ENCODE data around the gene LRFN2. TPM values are rescaled to one million over a fixed set of nuclear protein-coding genes. Genes with fewer than 3 reads are reported as not detected.

The LRFN2 gene
- polyA plus RNA-seq, 3 donors: not detected

DNA sequence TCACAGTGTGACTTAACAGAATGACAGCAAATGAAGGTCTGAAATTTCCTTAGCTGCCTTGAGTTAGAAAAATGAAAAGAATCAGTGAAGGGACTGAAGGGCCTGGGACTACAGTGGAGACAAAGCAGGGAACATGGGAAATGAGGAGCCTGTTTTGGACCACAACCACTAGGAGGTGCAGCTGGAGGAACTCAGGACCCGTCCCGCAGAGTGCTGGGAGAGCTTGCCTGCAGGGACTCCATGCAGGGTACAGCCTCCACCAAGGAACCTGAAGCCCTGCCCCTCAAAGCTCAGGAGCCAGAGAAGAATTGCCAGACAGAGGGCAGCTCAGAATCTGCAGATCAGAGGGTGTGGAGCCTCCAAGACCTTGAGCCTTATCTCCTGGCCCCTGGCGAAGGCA is 50.7 kb downstream of the LRFN2 start:
- Histone ChIP-seq H3K9me3 (replicated peaks in 1 of 2; ENCODE audit: control insufficient read depth in 1 of 2, insufficient read depth in 1 of 2, low read length in 2 of 2) (no peaks in the 10 kb centered on the region), H3K9ac (ENCODE audit: insufficient read depth, low read length, poor library complexity, severe bottlenecking) (no peak overlapping the region), H3K79me2 (ENCODE audit: insufficient read depth, low read length) (no peaks in the 10 kb centered on the region), H3K27ac (ENCODE audit: low read depth in 1 of 2, low read length in 2 of 2) (no peak overlapping the region), H3K4me2 (replicated peaks; ENCODE audit: extremely low read depth, low read length, poor library complexity, severe bottlenecking) (no peak overlapping the region), H3K4me3 (replicated peaks in 1 of 3; ENCODE audit: low read depth in 2 of 3, low read length in 3 of 3) (no peak overlapping the region), H2AFZ (ENCODE audit: insufficient read depth, low read depth, low read length, poor library complexity, severe bottlenecking) (no peak overlapping the region), H4K20me1 (ENCODE audit: insufficient read depth, low read length) (no peaks in the 10 kb centered on the region), H3K27me3 (ENCODE audit: control insufficient read depth in 2 of 2, insufficient read depth in 2 of 2, low read length in 2 of 2) (no peaks in the 10 kb centered on the region), H3K4me1 (ENCODE audit: control insufficient read depth in 1 of 2, insufficient read depth in 2 of 2, low read length in 2 of 2) (no peaks in the 10 kb centered on the region), H3K36me3 (replicated peaks in 1 of 2; ENCODE audit: control insufficient read depth in 1 of 2, insufficient read depth in 2 of 2, low read length in 2 of 2) (no peaks in the 10 kb centered on the region)
- TF ChIP-seq, protein P1, sequence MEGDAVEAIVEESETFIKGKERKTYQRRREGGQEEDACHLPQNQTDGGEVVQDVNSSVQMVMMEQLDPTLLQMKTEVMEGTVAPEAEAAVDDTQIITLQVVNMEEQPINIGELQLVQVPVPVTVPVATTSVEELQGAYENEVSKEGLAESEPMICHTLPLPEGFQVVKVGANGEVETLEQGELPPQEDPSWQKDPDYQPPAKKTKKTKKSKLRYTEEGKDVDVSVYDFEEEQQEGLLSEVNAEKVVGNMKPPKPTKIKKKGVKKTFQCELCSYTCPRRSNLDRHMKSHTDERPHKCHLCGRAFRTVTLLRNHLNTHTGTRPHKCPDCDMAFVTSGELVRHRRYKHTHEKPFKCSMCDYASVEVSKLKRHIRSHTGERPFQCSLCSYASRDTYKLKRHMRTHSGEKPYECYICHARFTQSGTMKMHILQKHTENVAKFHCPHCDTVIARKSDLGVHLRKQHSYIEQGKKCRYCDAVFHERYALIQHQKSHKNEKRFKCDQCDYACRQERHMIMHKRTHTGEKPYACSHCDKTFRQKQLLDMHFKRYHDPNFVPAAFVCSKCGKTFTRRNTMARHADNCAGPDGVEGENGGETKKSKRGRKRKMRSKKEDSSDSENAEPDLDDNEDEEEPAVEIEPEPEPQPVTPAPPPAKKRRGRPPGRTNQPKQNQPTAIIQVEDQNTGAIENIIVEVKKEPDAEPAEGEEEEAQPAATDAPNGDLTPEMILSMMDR (IDR thresholded peaks at IDR 0.05): no peak
- intact Hi-C loops (cut with micrococcal nuclease): no loop called here
- no peaks in the 10 kb centered on the region for H3K9me3 Mint-ChIP-seq
- no peak overlapping the region for H3K4me3 Mint-ChIP-seq
- 81% methylated on average over 3 of the region's 3 CpGs for WGBS (ENCODE audit: insufficient coverage)
- no peak overlapping the region for H3K27ac Mint-ChIP-seq
- no peaks in the 10 kb centered on the region for H3K36me3 Mint-ChIP-seq
- DNase-seq: no peak
- H3K4me1 Mint-ChIP-seq: no peaks in the 10 kb centered on the region
- peaks cover under 1 to 12% (median 5%) of the 10 kb centered on the region in 3 donors for H3K27me3 Mint-ChIP-seq (ENCODE audit: low read depth in 3 of 3)

- Histone ChIP-seq H3K9me3 (replicated peaks in 1 of 2; ENCODE audit: control insufficient read depth in 1 of 2, insufficient read depth in 1 of 2, low read length in 2 of 2) (no peaks in the 10 kb centered on the region), H3K4me2 (replicated peaks; ENCODE audit: extremely low read depth, low read length, poor library complexity, severe bottlenecking) (no peak overlapping the region), H4K20me1 (ENCODE audit: insufficient read depth, low read length) (no peaks in the 10 kb centered on the region), H3K79me2 (ENCODE audit: insufficient read depth, low read length) (no peaks in the 10 kb centered on the region), H3K9ac (ENCODE audit: insufficient read depth, low read length, poor library complexity, severe bottlenecking) (no peak overlapping the region), H3K4me3 (replicated peaks in 1 of 3; ENCODE audit: low read depth in 2 of 3, low read length in 3 of 3) (no peak overlapping the region), H3K27ac (ENCODE audit: low read depth in 1 of 2, low read length in 2 of 2) (no peak overlapping the region), H3K36me3 (replicated peaks in 1 of 2; ENCODE audit: control insufficient read depth in 1 of 2, insufficient read depth in 2 of 2, low read length in 2 of 2) (no peaks in the 10 kb centered on the region), H2AFZ (ENCODE audit: insufficient read depth, low read depth, low read length, poor library complexity, severe bottlenecking) (no peak overlapping the region), H3K27me3 (ENCODE audit: control insufficient read depth in 2 of 2, insufficient read depth in 2 of 2, low read length in 2 of 2) (no peaks in the 10 kb centered on the region), H3K4me1 (ENCODE audit: control insufficient read depth in 1 of 2, insufficient read depth in 2 of 2, low read length in 2 of 2) (no peaks in the 10 kb centered on the region)
- intact Hi-C loops (cut with micrococcal nuclease): no loop called here
- no peaks in the 10 kb centered on the region for H3K36me3 Mint-ChIP-seq
- no peak overlapping the region for H3K27ac Mint-ChIP-seq
- no peak overlapping the region for H3K4me3 Mint-ChIP-seq
- TF ChIP-seq, protein P1 (IDR thresholded peaks at IDR 0.05): no peak
- H3K9me3 Mint-ChIP-seq: no peaks in the 10 kb centered on the region
- DNase-seq: no peak
- 89% methylated on average over 6 of the region's 7 CpGs for WGBS (ENCODE audit: insufficient coverage)
- peaks cover 3 to 12% (median 5%) of the 10 kb centered on the region in 3 donors for H3K27me3 Mint-ChIP-seq (ENCODE audit: low read depth in 3 of 3)
- no peaks in the 10 kb centered on the region for H3K4me1 Mint-ChIP-seq
Measured at GRCh38 chr6:40535819-40536380, 51.3 kb downstream of the LRFN2 start.

All from CD14-positive monocyte (primary cell).